ENCODE measurements around the gene CCDC175.

The CCDC175 gene

DNA sequence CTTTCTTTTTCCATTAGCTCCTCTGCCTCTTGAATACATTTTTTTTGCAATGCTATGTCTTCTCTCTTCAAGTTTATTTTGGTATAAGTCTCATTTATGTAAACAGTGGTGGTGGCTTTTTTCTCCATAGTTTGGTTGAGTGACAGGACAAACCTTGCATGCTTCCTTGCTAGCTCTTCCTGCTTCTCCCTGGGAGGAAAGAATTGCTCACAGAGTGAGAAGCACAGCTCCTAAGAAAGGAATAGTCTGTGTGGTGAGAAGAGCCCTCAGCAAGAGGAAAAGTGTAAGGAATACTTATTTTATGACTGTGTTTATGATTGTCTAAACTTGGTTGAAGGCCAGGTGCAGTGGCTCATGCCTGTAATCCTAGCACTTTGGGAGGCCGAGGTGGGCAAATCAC, 11.5 kb downstream of the CCDC175 start:
- peaks cover 2% of the 10 kb centered on the region for H3K27me3 ChIP-seq (ENCODE audit: insufficient read depth, low read length, poor library complexity)
- no peak for TF ChIP-seq EZH2 (IDR thresholded peaks at IDR 0.05; ENCODE audit: borderline replicate concordance, low read depth, low read length, severe bottlenecking)
- DNase-seq: no peak
- no peaks in the 10 kb centered on the region for H4K20me1 ChIP-seq (ENCODE audit: insufficient read depth, low read length)
- H3K9me3 ChIP-seq (ENCODE audit: insufficient read depth, low read length, severe bottlenecking): no peaks in the 10 kb centered on the region
- H3K27ac ChIP-seq (ENCODE audit: low read length): no peak overlapping the region
- H3K79me2 ChIP-seq (ENCODE audit: insufficient read depth, low read length): no peaks in the 10 kb centered on the region
- no peak overlapping the region for H3K4me3 ChIP-seq (ENCODE audit: low read depth in 1 of 2, low read length in 2 of 2)
- ATAC-seq (ENCODE audit: insufficient read depth, low read depth): no peak
- no peaks in the 10 kb centered on the region for H3K36me3 ChIP-seq (ENCODE audit: insufficient read depth, low read length)
- no peak overlapping the region for H2AFZ ChIP-seq (ENCODE audit: low read depth, low read length)
- H3K9ac ChIP-seq (ENCODE audit: low read depth, low read length): no peak overlapping the region
- H3K4me2 ChIP-seq (ENCODE audit: insufficient read depth, low read length): no peak overlapping the region
- no peaks in the 10 kb centered on the region for H3K4me1 ChIP-seq (ENCODE audit: insufficient read depth, low read length)

GRCh38 chr14:59564366-59564765, 12.2 kb downstream of the CCDC175 start:
- H3K27ac ChIP-seq (ENCODE audit: low read length): no peak overlapping the region
- peaks cover 2% of the 10 kb centered on the region for H3K27me3 ChIP-seq (ENCODE audit: insufficient read depth, low read length, poor library complexity)
- H3K9ac ChIP-seq (ENCODE audit: low read depth, low read length): no peak overlapping the region
- H3K4me2 ChIP-seq (ENCODE audit: insufficient read depth, low read length): no peak overlapping the region
- H3K36me3 ChIP-seq (ENCODE audit: insufficient read depth, low read length): no peaks in the 10 kb centered on the region
- ATAC-seq (ENCODE audit: insufficient read depth, low read depth) (no peak), DNase-seq (no peak)
- TF ChIP-seq, protein P1, sequence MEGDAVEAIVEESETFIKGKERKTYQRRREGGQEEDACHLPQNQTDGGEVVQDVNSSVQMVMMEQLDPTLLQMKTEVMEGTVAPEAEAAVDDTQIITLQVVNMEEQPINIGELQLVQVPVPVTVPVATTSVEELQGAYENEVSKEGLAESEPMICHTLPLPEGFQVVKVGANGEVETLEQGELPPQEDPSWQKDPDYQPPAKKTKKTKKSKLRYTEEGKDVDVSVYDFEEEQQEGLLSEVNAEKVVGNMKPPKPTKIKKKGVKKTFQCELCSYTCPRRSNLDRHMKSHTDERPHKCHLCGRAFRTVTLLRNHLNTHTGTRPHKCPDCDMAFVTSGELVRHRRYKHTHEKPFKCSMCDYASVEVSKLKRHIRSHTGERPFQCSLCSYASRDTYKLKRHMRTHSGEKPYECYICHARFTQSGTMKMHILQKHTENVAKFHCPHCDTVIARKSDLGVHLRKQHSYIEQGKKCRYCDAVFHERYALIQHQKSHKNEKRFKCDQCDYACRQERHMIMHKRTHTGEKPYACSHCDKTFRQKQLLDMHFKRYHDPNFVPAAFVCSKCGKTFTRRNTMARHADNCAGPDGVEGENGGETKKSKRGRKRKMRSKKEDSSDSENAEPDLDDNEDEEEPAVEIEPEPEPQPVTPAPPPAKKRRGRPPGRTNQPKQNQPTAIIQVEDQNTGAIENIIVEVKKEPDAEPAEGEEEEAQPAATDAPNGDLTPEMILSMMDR (IDR thresholded peaks at IDR 0.05; ENCODE audit: borderline replicate concordance, extremely low read depth, low read length, poor library complexity, severe bottlenecking): no peak
- no peak for TF ChIP-seq EZH2 (IDR thresholded peaks at IDR 0.05; ENCODE audit: borderline replicate concordance, low read depth, low read length, severe bottlenecking)
- no peaks in the 10 kb centered on the region for H3K9me3 ChIP-seq (ENCODE audit: insufficient read depth, low read length, severe bottlenecking)
- no peaks in the 10 kb centered on the region for H3K4me1 ChIP-seq (ENCODE audit: insufficient read depth, low read length)
- no peaks in the 10 kb centered on the region for H3K79me2 ChIP-seq (ENCODE audit: insufficient read depth, low read length)
- no peak overlapping the region for H2AFZ ChIP-seq (ENCODE audit: low read depth, low read length)
- no peaks in the 10 kb centered on the region for H4K20me1 ChIP-seq (ENCODE audit: insufficient read depth, low read length)
- H3K4me3 ChIP-seq (ENCODE audit: low read depth in 1 of 2, low read length in 2 of 2): no peak overlapping the region

DNA sequence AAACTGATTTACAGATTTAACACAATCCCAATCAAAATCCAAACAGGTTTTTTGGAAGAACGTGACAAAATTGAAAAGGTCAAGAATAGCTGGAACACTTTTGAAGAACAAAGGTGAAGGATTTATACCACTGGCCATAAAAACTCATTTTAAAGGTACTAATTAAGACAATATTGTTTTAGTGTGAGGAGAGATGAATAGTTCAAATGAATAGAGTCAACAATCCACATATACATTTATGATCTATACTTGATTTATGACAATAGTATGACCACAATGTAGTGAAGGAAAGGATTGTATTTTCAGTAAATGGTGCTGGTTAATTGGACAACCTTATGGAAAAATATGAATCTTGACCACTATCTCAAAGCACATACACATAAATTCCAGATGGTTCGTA, 29.3 kb downstream of the CCDC175 start:
- Histone ChIP-seq H2AFZ (ENCODE audit: low read depth, low read length) (no peak overlapping the region), H3K79me2 (ENCODE audit: insufficient read depth, low read length) (no peaks in the 10 kb centered on the region), H3K4me2 (ENCODE audit: insufficient read depth, low read length) (no peak overlapping the region), H3K27ac (ENCODE audit: low read length) (no peak overlapping the region), H3K27me3 (ENCODE audit: insufficient read depth, low read length, poor library complexity) (no peaks in the 10 kb centered on the region), H4K20me1 (ENCODE audit: insufficient read depth, low read length) (no peaks in the 10 kb centered on the region), H3K9me3 (ENCODE audit: insufficient read depth, low read length, severe bottlenecking) (peaks cover 4% of the 10 kb centered on the region), H3K4me1 (ENCODE audit: insufficient read depth, low read length) (no peaks in the 10 kb centered on the region), H3K36me3 (ENCODE audit: insufficient read depth, low read length) (no peaks in the 10 kb centered on the region), H3K4me3 (ENCODE audit: low read depth in 1 of 2, low read length in 2 of 2) (no peak overlapping the region), H3K9ac (ENCODE audit: low read depth, low read length) (no peak overlapping the region)
- no peak for DNase-seq
- TF ChIP-seq, protein P1 (IDR thresholded peaks at IDR 0.05; ENCODE audit: borderline replicate concordance, extremely low read depth, low read length, poor library complexity, severe bottlenecking): no peak
- TF ChIP-seq EZH2 (IDR thresholded peaks at IDR 0.05; ENCODE audit: borderline replicate concordance, low read depth, low read length, severe bottlenecking): no peak
- no peak for ATAC-seq (ENCODE audit: insufficient read depth, low read depth)

- ATAC-seq (ENCODE audit: insufficient read depth, low read depth) (no peak), DNase-seq (no peak)
- Histone ChIP-seq H3K4me2 (ENCODE audit: insufficient read depth, low read length) (no peak overlapping the region), H2AFZ (ENCODE audit: low read depth, low read length) (no peak overlapping the region), H3K79me2 (ENCODE audit: insufficient read depth, low read length) (no peaks in the 10 kb centered on the region), H3K27me3 (ENCODE audit: insufficient read depth, low read length, poor library complexity) (no peaks in the 10 kb centered on the region), H3K9ac (ENCODE audit: low read depth, low read length) (no peak overlapping the region), H3K4me3 (ENCODE audit: low read depth in 1 of 2, low read length in 2 of 2) (no peak overlapping the region), H3K4me1 (ENCODE audit: insufficient read depth, low read length) (no peaks in the 10 kb centered on the region), H3K27ac (ENCODE audit: low read length) (no peak overlapping the region), H4K20me1 (ENCODE audit: insufficient read depth, low read length) (no peaks in the 10 kb centered on the region), H3K36me3 (ENCODE audit: insufficient read depth, low read length) (no peaks in the 10 kb centered on the region), H3K9me3 (ENCODE audit: insufficient read depth, low read length, severe bottlenecking) (no peaks in the 10 kb centered on the region)
- TF ChIP-seq EZH2 (IDR thresholded peaks at IDR 0.05; ENCODE audit: borderline replicate concordance, low read depth, low read length, severe bottlenecking): no peak
- TF ChIP-seq, protein P1 (IDR thresholded peaks at IDR 0.05; ENCODE audit: borderline replicate concordance, extremely low read depth, low read length, poor library complexity, severe bottlenecking): no peak
Observed at GRCh38 chr14:59543873-59544272, 32.7 kb downstream of the CCDC175 start.
